ENCODE measurements around the gene CHD9NB. TPM values are rescaled to one million over a fixed set of nuclear protein-coding genes. Genes with fewer than 3 reads are reported as not detected.

CHD9NB gene
- polyA plus RNA-seq, 1 of the 3 experiments (the other 2 are of a cell fraction) = 2.7 TPM

DNA sequence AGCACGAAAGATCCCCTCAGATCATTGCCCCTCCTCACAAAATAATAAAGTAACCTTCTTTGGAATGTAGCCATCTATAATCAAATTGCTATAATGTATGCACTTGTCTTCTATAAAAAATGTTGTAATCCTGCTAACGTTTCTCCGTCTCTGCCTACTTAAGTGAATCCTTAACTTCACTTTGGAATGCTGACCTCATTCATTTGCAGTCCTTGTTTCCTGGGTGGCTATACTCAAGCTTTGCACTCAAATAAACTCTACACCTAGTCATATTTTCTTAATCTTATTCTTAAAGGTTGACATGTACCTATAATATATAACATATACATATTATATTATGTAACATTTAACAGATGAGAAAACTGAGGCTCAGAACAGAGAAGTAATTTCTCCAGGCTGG is 22.7 kb downstream of the CHD9NB start:
- Histone ChIP-seq H3K9me2 (no peaks in the 10 kb centered on the region), H3K27me3 (ENCODE audit: insufficient read depth) (no peaks in the 10 kb centered on the region), H2AFZ (ENCODE audit: low read depth) (no peak overlapping the region), H3K4me1 (ENCODE audit: control insufficient read depth in 1 of 2, insufficient read depth in 2 of 2, low read depth in 1 of 2, low read length in 1 of 2) (no peaks in the 10 kb centered on the region), H3K9me3 (no peaks in the 10 kb centered on the region), H3K4me3 (ENCODE audit: low read depth in 2 of 2, low read length in 1 of 2) (no peak overlapping the region), H3K79me2 (ENCODE audit: insufficient read depth) (no peaks in the 10 kb centered on the region), H3K27ac (ENCODE audit: low read depth in 2 of 2, low read length in 1 of 2) (no peak overlapping the region), H3K36me3 (replicated peaks in 1 of 2; ENCODE audit: control insufficient read depth in 1 of 2, insufficient read depth in 2 of 2, low read length in 1 of 2) (no peaks in the 10 kb centered on the region), H3K9ac (no peak overlapping the region), H3F3A (replicated peaks; ENCODE audit: insufficient read depth) (no peaks in the 10 kb centered on the region), H3K4me2 (no peak overlapping the region), H4K20me1 (ENCODE audit: insufficient read depth) (no peaks in the 10 kb centered on the region)
- ChIA-PET POLR2A (no interaction called here), CTCF (interaction anchor here (1.2 to 1.4 kb wide), 2 partner anchors 8 to 25 kb away, joined by 4 read pairs; partner anchors contain the start of gene CHD9)
- TF ChIP-seq TEAD4 (IDR thresholded peaks at IDR 0.05; ENCODE audit: borderline replicate concordance, insufficient read depth) = no peak
- no peak for TF ChIP-seq RCOR1 (IDR thresholded peaks at IDR 0.05; ENCODE audit: low read length)
- no peak for TF ChIP-seq GABPA (IDR thresholded peaks at IDR 0.05; ENCODE audit: low read depth)
- no peak for TF ChIP-seq RXRA (IDR thresholded peaks at IDR 0.05; ENCODE audit: borderline replicate concordance, low read depth)
- no peak for TF ChIP-seq SMC3 (IDR thresholded peaks at IDR 0.05; ENCODE audit: low read depth, low read length)
- TF ChIP-seq, protein P1, sequence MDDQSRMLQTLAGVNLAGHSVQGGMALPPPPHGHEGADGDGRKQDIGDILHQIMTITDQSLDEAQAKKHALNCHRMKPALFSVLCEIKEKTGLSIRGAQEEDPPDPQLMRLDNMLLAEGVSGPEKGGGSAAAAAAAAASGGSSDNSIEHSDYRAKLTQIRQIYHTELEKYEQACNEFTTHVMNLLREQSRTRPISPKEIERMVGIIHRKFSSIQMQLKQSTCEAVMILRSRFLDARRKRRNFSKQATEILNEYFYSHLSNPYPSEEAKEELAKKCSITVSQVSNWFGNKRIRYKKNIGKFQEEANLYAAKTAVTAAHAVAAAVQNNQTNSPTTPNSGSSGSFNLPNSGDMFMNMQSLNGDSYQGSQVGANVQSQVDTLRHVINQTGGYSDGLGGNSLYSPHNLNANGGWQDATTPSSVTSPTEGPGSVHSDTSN (IDR thresholded peaks at IDR 0.05) = no peak
- no peak for TF ChIP-seq MXI1 (IDR thresholded peaks at IDR 0.05; ENCODE audit: low read depth, low read length)
- no peak for TF ChIP-seq EZH2phosphoT487 (IDR thresholded peaks at IDR 0.05; ENCODE audit: borderline replicate concordance, low read depth)
- no peak for TF ChIP-seq GATA2 (CRISPR knock-in tag; IDR thresholded peaks at IDR 0.05)
- no peak for TF ChIP-seq RFX5 (IDR thresholded peaks at IDR 0.05; ENCODE audit: low read length)
- TF ChIP-seq TCF12 (IDR thresholded peaks at IDR 0.05) = no peak
- no peak for TF ChIP-seq YY1 (IDR thresholded peaks at IDR 0.05; ENCODE audit: low read depth)
- TF ChIP-seq FOSL2 (IDR thresholded peaks at IDR 0.05; ENCODE audit: borderline replicate concordance, low read depth) = no peak
- TF ChIP-seq USF1 (IDR thresholded peaks at IDR 0.05; ENCODE audit: borderline replicate concordance, low read depth) = no peak
- no peak for TF ChIP-seq ELF1 (IDR thresholded peaks at IDR 0.05)
- no peak for TF ChIP-seq EP300 (IDR thresholded peaks at IDR 0.05; ENCODE audit: borderline replicate concordance in 1 of 2, low read depth in 1 of 2, low read length in 1 of 2)
- WGBS (ENCODE audit: low lambda C conversion rate) = 40% methylated on average over 3 of the region's 3 CpGs
- DNase-seq = no peak

DNA sequence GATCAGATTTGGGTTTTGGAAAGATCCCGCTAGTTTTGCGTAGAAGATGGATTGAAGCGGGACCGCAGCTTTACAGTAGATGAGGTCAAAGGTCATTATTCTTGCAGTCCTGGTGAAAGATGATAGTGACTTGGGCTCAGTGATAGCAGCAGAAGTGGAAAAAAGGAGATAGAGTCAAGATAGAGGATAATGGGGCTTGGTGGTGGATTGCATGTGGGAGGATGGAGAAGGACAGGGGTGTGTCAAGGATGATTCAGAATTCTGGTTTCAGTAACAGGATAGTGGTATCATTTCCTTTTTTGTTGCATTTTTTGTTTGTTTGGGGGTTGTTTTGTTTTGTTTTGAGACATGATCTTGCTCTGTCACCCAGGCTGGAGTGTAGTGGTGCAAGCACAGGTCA is 28.7 kb downstream of the CHD9NB start:
- WGBS (ENCODE audit: low lambda C conversion rate) = 97% methylated on average over 4 of the region's 4 CpGs

More for the DNA sequence above, 28.7 kb downstream of the CHD9NB start:
- TF ChIP-seq RFX5 (IDR thresholded peaks at IDR 0.05; ENCODE audit: low read length) (no peak), USF2 (IDR thresholded peaks at IDR 0.05; ENCODE audit: borderline replicate concordance, low read depth, low read length) (no peak), MXI1 (IDR thresholded peaks at IDR 0.05; ENCODE audit: low read depth, low read length) (no peak), EP300 (IDR thresholded peaks at IDR 0.05; ENCODE audit: borderline replicate concordance in 1 of 2, low read depth in 1 of 2, low read length in 1 of 2) (no peak), CHD2 (IDR thresholded peaks at IDR 0.05; ENCODE audit: low read length, partially characterized antibody) (no peak), FOSL2 (IDR thresholded peaks at IDR 0.05; ENCODE audit: borderline replicate concordance, low read depth) (no peak), FOXM1 (IDR thresholded peaks at IDR 0.05; ENCODE audit: low read depth) (no peak)
- Histone ChIP-seq H3K36me3 (replicated peaks in 1 of 2; ENCODE audit: control insufficient read depth in 1 of 2, insufficient read depth in 2 of 2, low read length in 1 of 2) (no peaks in the 10 kb centered on the region), H2AFZ (ENCODE audit: low read depth) (no peak overlapping the region), H3K9me2 (no peaks in the 10 kb centered on the region), H3K27me3 (ENCODE audit: insufficient read depth) (no peaks in the 10 kb centered on the region), H3K79me2 (ENCODE audit: insufficient read depth) (no peaks in the 10 kb centered on the region), H3K27ac (ENCODE audit: low read depth in 2 of 2, low read length in 1 of 2) (no peak overlapping the region), H3K9ac (no peak overlapping the region), H4K20me1 (ENCODE audit: insufficient read depth) (no peaks in the 10 kb centered on the region), H3K4me2 (no peak overlapping the region), H3K4me1 (ENCODE audit: control insufficient read depth in 1 of 2, insufficient read depth in 2 of 2, low read depth in 1 of 2, low read length in 1 of 2) (no peaks in the 10 kb centered on the region), H3F3A (replicated peaks; ENCODE audit: insufficient read depth) (no peaks in the 10 kb centered on the region), H3K4me3 (ENCODE audit: low read depth in 2 of 2, low read length in 1 of 2) (no peak overlapping the region), H3K9me3 (no peaks in the 10 kb centered on the region)
- ChIA-PET POLR2A (no interaction called here), CTCF (interaction anchor here (3.8 to 6.8 kb wide), 2 partner anchors 110 to 832 kb away, joined by 32 to 75 read pairs; no protein-coding TSS in a partner anchor)
- DNase-seq = no peak
